ENCODE data around the gene ZNF638.
"Not testable (repeated sequence)": the region's sequence is repeated elsewhere in the genome, so short reads cannot be mapped to it uniquely, and the experiment has no call there.

The ZNF638 gene, protein sequence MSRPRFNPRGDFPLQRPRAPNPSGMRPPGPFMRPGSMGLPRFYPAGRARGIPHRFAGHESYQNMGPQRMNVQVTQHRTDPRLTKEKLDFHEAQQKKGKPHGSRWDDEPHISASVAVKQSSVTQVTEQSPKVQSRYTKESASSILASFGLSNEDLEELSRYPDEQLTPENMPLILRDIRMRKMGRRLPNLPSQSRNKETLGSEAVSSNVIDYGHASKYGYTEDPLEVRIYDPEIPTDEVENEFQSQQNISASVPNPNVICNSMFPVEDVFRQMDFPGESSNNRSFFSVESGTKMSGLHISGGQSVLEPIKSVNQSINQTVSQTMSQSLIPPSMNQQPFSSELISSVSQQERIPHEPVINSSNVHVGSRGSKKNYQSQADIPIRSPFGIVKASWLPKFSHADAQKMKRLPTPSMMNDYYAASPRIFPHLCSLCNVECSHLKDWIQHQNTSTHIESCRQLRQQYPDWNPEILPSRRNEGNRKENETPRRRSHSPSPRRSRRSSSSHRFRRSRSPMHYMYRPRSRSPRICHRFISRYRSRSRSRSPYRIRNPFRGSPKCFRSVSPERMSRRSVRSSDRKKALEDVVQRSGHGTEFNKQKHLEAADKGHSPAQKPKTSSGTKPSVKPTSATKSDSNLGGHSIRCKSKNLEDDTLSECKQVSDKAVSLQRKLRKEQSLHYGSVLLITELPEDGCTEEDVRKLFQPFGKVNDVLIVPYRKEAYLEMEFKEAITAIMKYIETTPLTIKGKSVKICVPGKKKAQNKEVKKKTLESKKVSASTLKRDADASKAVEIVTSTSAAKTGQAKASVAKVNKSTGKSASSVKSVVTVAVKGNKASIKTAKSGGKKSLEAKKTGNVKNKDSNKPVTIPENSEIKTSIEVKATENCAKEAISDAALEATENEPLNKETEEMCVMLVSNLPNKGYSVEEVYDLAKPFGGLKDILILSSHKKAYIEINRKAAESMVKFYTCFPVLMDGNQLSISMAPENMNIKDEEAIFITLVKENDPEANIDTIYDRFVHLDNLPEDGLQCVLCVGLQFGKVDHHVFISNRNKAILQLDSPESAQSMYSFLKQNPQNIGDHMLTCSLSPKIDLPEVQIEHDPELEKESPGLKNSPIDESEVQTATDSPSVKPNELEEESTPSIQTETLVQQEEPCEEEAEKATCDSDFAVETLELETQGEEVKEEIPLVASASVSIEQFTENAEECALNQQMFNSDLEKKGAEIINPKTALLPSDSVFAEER (N-terminal part only)

GRCh38 chr2:71331581-71332434 lies at the start of gene ZNF638:
Gene ZNF638 (plus strand): TSS chr2:71331782. CDS start chr2:71348955, 17,173 bp downstream.
- peak within 1 kb of the TSS; percentile 84 for H3K4me3 ChIP-seq (ENCODE audit: low read length)
- TF ChIP-seq ZNF274 (IDR thresholded peaks at IDR 0.05; ENCODE audit: low read depth, low read length) = no peak

DNA sequence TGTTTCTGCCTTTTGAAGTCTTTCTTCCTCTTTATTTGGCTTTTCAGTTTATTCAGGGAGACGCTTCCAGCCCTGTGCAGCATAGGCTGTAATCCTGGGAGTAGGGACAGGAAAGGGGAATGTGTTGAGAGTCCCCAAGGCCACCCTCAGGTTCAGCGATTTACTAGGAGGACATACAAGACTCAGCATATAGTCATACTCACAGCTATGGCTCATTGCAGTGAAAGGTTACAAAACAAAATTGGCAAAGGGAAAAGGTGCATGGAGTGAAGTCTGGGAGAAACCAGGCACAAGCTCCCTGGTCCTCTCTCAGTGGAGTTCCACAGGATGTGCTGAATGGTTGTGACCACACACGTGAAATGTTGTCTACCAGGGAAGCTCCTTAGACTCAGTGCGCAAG lies 49.6 kb upstream of the ZNF638 start:
- no peak for TF ChIP-seq ZNF274 (IDR thresholded peaks at IDR 0.05; ENCODE audit: low read depth, low read length)
- H3K4me3 ChIP-seq (ENCODE audit: low read length) = no peak overlapping the region

DNA sequence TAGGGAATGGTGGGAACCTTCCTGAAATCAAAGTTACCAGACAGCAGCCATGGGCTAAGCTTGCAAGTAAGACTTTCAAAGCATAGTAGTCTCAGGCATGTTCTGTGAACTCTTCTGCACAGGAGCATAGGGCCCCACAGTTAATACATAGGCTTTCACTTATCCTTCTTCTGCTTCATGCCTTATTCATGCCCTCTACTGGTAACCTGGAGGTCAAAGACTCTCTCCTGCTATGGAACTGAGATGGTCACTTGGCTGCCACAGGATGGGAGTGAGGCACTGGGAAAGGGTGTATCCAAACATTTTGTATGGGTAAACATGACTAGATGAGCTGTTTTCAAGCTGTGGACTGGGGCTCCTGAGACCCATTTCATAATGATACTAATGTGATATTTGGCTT lies 49.1 kb upstream of the ZNF638 start:
- TF ChIP-seq ZNF274 (IDR thresholded peaks at IDR 0.05; ENCODE audit: low read depth, low read length) = no peak
- no peak overlapping the region for H3K4me3 ChIP-seq (ENCODE audit: low read length)

DNA sequence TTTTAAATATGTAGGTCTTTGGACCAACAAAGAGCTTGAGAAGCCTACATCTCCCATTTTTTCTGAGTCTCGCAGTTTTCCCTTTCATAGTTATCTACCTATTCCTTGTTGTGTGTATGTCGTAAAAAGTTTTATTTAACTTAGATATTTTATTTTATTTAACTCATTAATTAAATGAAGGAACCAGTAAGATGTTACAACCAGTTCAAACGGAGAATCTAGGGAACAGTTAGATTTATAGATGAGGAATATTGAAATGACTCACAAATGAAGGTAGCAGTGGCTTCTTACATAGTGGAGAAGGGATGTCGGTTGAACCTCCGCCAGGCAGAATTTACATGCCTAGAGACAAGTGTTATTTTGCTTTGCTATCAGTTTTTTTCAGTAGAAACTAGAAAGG lies 48.5 kb upstream of the ZNF638 start:
- no peak overlapping the region for H3K4me3 ChIP-seq (ENCODE audit: low read length)
- TF ChIP-seq ZNF274 (IDR thresholded peaks at IDR 0.05; ENCODE audit: low read depth, low read length) = no peak

DNA sequence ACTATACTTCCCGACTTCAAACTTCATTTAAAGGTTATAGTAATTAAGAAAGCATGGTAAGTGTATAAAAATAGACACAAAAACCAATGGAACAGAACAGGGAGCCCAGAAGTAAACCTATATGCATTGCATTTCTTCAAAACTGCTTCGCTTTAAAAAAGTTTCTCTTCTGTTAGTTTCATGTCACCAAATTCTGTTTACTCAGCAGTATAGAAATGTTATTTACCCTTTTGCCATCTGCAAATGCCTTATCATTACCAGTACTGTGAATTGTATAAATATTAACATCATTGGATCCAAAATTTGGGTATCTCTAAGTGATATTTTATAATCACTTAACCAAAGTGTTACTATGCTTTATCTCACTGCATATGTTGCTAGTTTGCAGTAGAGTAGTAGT lies 45.9 kb upstream of the ZNF638 start:
- no peak for TF ChIP-seq ZNF274 (IDR thresholded peaks at IDR 0.05; ENCODE audit: low read depth, low read length)
- H3K4me3 ChIP-seq (ENCODE audit: low read length) = no peak overlapping the region

DNA sequence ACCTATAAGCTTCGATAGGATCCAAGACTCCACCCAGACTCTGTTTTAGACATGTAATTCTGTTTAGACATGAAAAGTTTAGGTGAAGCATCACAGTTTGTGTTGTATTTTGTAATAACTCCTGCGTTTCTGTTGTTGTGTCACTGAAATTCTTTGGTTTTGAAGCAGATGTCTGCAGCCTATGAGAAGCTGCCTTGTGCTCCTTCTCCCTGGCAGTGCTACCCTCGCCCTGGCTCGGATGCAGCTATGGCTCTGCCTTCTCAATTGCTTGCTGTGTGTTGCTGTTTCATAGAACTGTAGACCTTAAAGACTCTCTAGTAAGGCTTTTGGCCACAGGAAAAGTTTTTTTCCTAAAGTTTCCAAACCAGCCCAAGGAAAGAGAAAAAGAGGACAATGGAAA lies 40.2 kb upstream of the ZNF638 start:
- no peak overlapping the region for H3K4me3 ChIP-seq (ENCODE audit: low read length)
- TF ChIP-seq ZNF274 (IDR thresholded peaks at IDR 0.05; ENCODE audit: low read depth, low read length) = no peak

GRCh38 chr2:71292159-71292558 lies 39.4 kb upstream of the ZNF638 start:
- TF ChIP-seq ZNF274 (IDR thresholded peaks at IDR 0.05; ENCODE audit: low read depth, low read length) = no peak
- no peak overlapping the region for H3K4me3 ChIP-seq (ENCODE audit: low read length)

DNA sequence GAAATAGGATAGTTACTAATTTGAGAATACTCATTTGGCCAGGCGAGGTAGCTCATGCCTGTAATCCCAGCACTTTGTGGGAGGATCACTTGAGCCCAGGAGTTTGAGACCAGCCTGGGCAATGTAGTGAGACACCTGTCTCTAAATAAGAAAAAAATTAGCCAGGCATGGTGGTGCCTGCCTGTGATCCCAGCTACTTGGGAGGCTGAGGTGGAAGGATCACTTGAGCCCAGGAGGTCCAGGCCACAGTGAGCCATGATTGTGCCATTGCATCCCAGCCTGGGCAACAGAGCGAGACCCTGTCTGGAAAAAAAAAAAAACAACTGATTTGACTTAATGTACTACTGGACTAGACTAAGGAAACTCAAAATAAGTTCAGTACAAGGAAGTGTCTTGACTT lies 32.7 kb upstream of the ZNF638 start:
- TF ChIP-seq ZNF274 (IDR thresholded peaks at IDR 0.05; ENCODE audit: low read depth, low read length) = no peak
- H3K4me3 ChIP-seq (ENCODE audit: low read length) = no peak overlapping the region

DNA sequence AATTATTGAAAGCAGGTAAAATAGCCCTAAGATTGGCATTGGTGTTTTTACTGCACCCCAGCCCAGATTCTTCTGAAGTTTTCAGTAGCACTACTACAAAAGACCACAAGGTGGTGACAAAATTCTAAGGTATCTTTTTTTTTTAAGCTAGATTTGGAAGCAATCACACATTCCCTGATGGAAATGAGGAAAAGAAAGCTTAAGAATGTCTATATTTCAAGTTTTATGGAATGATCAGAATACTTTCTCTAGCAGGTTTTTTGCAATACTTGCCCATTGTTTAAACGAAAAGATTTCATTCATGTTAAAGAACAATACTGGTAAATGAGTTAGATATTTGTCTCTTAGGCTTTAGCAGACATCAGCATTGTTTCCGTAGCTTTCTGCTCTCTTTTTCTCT lies 32.1 kb upstream of the ZNF638 start:
- H3K4me3 ChIP-seq (ENCODE audit: low read length) = no peak overlapping the region
- no peak for TF ChIP-seq ZNF274 (IDR thresholded peaks at IDR 0.05; ENCODE audit: low read depth, low read length)

DNA sequence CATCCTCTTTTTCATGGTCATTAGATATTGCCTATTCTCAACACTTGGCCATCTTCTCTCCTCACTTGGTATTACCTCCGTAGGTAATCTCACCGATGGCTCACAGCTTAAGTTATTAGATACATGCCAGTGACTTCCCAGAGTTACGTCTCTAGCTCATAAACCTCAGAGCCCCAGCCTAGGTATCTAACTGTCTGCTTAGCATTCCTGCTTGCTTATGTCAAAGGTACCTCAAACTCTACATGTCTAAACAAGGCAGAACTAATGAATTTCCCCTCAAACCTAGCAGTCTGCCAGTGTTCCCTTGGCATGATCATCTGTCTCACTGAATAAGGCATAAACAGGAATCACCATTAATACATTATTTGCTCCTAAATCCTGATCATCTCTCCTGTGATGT lies 27.7 kb upstream of the ZNF638 start:
- H3K4me3 ChIP-seq (ENCODE audit: low read length) = no peak overlapping the region
- TF ChIP-seq ZNF274 (IDR thresholded peaks at IDR 0.05; ENCODE audit: low read depth, low read length) = no peak

GRCh38 chr2:71306762-71307161 lies 24.8 kb upstream of the ZNF638 start:
- no peak for TF ChIP-seq ZNF274 (IDR thresholded peaks at IDR 0.05; ENCODE audit: low read depth, low read length)
- no peak overlapping the region for H3K4me3 ChIP-seq (ENCODE audit: low read length)

- no peak for TF ChIP-seq ZNF274 (IDR thresholded peaks at IDR 0.05; ENCODE audit: low read depth, low read length)
- no peak overlapping the region for H3K4me3 ChIP-seq (ENCODE audit: low read length)
Measured at GRCh38 chr2:71313016-71313766, 18.4 kb upstream of the ZNF638 start.

DNA sequence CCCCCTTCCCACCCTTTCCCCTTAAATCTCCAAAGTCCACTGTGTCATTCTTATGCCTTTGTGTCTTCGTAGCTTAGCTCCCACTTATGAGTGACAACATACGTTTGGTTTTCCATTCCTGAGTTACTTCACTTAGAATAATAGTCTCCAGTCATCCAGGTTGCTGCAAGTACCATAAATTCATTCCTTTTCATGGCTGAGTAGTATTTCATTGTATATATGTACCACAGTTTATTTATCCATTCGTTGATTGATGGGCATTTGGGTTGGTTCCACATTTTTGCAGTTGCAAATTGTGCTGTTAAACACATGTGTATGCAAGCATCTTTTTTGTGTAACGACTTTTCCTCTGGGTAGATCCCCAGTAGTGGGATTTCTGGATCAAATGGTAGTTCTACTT lies 14.5 kb upstream of the ZNF638 start:
- no peak for TF ChIP-seq ZNF274 (IDR thresholded peaks at IDR 0.05; ENCODE audit: low read depth, low read length)

GRCh38 chr2:71317900-71318299 lies 13.7 kb upstream of the ZNF638 start:
- not testable (repeated sequence) for H3K4me3 ChIP-seq (ENCODE audit: low read length)

More for the DNA sequence above, 14.5 kb upstream of the ZNF638 start:
- no peak overlapping the region for H3K4me3 ChIP-seq (ENCODE audit: low read length)

Measured in GM08714 (cell line).